Endodermal cell (in vitro differentiated cells): Measurements from ENCODE around the gene TMEM240. TPM values are rescaled to one million over a fixed set of nuclear protein-coding genes. Genes with fewer than 3 reads are reported as not detected.
A peak's percentile ranks its signal among the peaks of the same experiment; 100 is the strongest.

Experiments used
- DNase-seq: peaks from one replicate; pipeline ENCODE4 v3.0.0-alpha.2; 2017
- H3K27ac ChIP-seq: 2 replicates; pipeline ENCODE4 v1.5.1; 2013; ENCODE audit warnings: mild to moderate bottlenecking, low read depth, low read length, moderate library complexity
- H3K27me3 ChIP-seq: 2 replicates; pipeline ENCODE4 v1.6.1; 2013; ENCODE audit warnings: mild to moderate bottlenecking, low read length, moderate library complexity; ENCODE audit not compliant: insufficient read depth, control insufficient read depth, poor library complexity, severe bottlenecking
- H3K36me3 ChIP-seq: 2 replicates; pipeline ENCODE4 v1.7.0; 2013; ENCODE audit warnings: mild to moderate bottlenecking, low read length, moderate library complexity; ENCODE audit not compliant: control insufficient read depth, insufficient read depth
- H3K4me1 ChIP-seq: one replicate; pipeline ENCODE4 v1.7.0; 2013; ENCODE audit warnings: low read length; ENCODE audit not compliant: control insufficient read depth, insufficient read depth
- H3K4me3 ChIP-seq: 2 replicates; pipeline ENCODE4 v1.5.1; 2013; ENCODE audit warnings: mild to moderate bottlenecking, low read length, moderate library complexity
- H3K9ac ChIP-seq: 2 replicates; pipeline ENCODE4 v1.6.1; 2013; ENCODE audit warnings: mild to moderate bottlenecking, low read length, moderate library complexity; ENCODE audit not compliant: poor library complexity, severe bottlenecking; ENCODE audit errors: extremely low read depth
- H3K9me3 ChIP-seq: 2 replicates; pipeline ENCODE4 v1.6.1; 2013; ENCODE audit warnings: mild to moderate bottlenecking, low read length, moderate library complexity; ENCODE audit not compliant: control insufficient read depth
- H3K27ac Mint-ChIP-seq: 2 replicates; pipeline ENCODE4 v1.8.0; 2020; ENCODE audit warnings: mixed read lengths
- H3K27me3 Mint-ChIP-seq: 2 replicates; pipeline ENCODE4 v1.8.0; 2021; ENCODE audit warnings: mild to moderate bottlenecking, mixed read lengths; ENCODE audit not compliant: insufficient read depth
- H3K36me3 Mint-ChIP-seq: 2 replicates; pipeline ENCODE4 v1.8.0; 2020; ENCODE audit warnings: low read depth, mixed read lengths
- H3K4me1 Mint-ChIP-seq: 2 replicates; pipeline ENCODE4 v1.8.0; 2020; ENCODE audit warnings: mixed read lengths
- H3K4me3 Mint-ChIP-seq: 2 replicates; pipeline ENCODE4 v1.8.0; 2020; ENCODE audit warnings: mild to moderate bottlenecking, moderate library complexity, mixed read lengths
- H3K9me3 Mint-ChIP-seq: 2 replicates; pipeline ENCODE4 v1.8.0; 2020; ENCODE audit warnings: mild to moderate bottlenecking, mixed read lengths
- WGBS, 2 experiments: methylation state at CpG; one replicate each; pipeline versions ENCODE4 v1.1.5 to v1.1.7; 2013; ENCODE audit warnings: missing lambda C conversion rate in 2 of 2, mixed read lengths in 1 of 2; ENCODE audit not compliant: insufficient coverage in 1 of 2, insufficient read length in 1 of 2; 5-methylcytosine and 5-hydroxymethylcytosine counted together
- total RNA-seq, 2 donors: library from RNA; stranded (reverse); fragmentation: NEBNext Ultra II Directional in 1 of 2; extraction: Animal tissue kit (Norgen Biotek cat#: 25700) in 1 of 2; gene quantifications; 2 replicates in 1 of 2; 3 replicates in 1 of 2; pipeline ENCODE4 v1.2.1, GENCODE V29; 2021
- TF ChIP-seq, protein P1 (sequence below): fragments of 200-600 bp; sonication (generic); conservative IDR thresholded peaks from 2 replicates; pipeline ENCODE4 v1.5.0; 2021; ENCODE audit warnings: antibody characterized with exemption, mild to moderate bottlenecking

The TMEM240 gene
- total RNA-seq, 2 donors from 2014 or later, result 6.4 to 6.9 TPM

GRCh38 chr1:1553821-1554494 is 13.5 kb upstream of the TMEM240 start:
- no peaks in the 10 kb centered on the region for H3K27me3 Mint-ChIP-seq
- no peak for DNase-seq
- Histone ChIP-seq H3K4me3 (no peak overlapping the region), H3K4me1 (no peaks in the 10 kb centered on the region), H3K9me3 (no peaks in the 10 kb centered on the region), H3K36me3 (peaks cover 21% of the 10 kb centered on the region), H3K27ac (no peak overlapping the region), H3K9ac (no peak overlapping the region), H3K27me3 (no peaks in the 10 kb centered on the region)
- H3K36me3 Mint-ChIP-seq, result peaks cover 5% of the 10 kb centered on the region
- H3K9me3 Mint-ChIP-seq, result no peaks in the 10 kb centered on the region
- H3K27ac Mint-ChIP-seq, result peak overlapping the region; percentile 58
- no peak overlapping the region for H3K4me3 Mint-ChIP-seq
- 97% methylated on average over 34 to 35 of the region's 35 CpGs for WGBS, 2 experiments
- peaks cover 1% of the 10 kb centered on the region for H3K4me1 Mint-ChIP-seq
- TF ChIP-seq, protein P1, sequence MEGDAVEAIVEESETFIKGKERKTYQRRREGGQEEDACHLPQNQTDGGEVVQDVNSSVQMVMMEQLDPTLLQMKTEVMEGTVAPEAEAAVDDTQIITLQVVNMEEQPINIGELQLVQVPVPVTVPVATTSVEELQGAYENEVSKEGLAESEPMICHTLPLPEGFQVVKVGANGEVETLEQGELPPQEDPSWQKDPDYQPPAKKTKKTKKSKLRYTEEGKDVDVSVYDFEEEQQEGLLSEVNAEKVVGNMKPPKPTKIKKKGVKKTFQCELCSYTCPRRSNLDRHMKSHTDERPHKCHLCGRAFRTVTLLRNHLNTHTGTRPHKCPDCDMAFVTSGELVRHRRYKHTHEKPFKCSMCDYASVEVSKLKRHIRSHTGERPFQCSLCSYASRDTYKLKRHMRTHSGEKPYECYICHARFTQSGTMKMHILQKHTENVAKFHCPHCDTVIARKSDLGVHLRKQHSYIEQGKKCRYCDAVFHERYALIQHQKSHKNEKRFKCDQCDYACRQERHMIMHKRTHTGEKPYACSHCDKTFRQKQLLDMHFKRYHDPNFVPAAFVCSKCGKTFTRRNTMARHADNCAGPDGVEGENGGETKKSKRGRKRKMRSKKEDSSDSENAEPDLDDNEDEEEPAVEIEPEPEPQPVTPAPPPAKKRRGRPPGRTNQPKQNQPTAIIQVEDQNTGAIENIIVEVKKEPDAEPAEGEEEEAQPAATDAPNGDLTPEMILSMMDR, result no peak

DNA sequence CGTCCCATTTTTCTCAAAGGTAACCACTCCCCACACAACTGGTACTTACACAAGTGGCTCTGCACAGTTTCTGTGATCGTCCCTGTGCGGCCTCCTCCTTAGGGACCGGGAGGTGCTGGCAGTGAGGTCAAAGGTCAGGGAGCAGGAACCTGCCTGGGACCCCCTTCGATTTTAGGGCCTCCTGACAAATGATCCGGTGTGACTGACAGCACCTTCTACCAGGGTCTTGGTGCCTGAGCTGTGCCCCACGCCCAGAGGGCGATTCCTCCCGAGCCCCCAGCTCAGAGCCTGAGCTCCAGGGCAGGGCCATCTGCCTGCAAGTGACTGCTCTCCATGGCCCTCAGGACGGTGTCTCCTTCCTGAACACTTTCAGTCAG is 11.8 kb upstream of the TMEM240 start:
- WGBS, 2 experiments, result 92 to 95% methylated on average over 7 to 10 of the region's 10 CpGs

DNA sequence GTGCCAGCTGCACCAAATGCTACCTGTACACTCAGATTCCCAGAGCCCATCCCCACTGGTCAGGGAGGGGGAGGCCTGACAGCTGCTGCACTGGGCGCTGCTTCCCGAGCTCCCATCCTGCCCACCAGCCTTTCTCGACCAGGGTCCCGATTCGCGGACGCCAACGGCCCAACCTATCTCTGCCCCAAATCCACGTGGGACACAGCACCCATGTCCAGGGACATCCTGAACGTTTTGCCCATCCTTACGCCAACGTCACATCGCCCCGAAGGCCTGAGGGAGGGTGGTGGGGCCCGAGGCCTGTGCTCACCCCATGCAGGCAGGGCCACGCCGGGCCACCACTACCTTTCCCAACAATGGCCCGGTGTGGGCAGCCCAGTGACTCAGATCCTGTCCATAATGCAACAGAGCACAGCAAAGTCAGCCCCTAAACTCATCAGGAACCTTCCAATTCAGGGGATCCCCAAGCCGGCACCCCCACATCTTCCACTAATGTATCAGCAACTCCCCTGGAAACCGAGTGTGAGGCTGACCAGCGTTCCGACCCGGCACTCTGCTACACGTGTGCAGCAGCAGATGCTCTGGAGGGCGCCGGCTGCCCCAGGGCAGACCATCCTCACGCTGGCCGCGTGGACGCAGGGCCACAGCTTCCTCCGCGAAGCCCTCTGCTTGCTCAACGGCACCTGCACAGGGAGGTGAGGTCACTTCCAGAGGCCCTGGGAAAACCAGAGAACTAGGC is 11.3 kb upstream of the TMEM240 start:
- Mint-ChIP-seq H3K4me3 (no peak overlapping the region), H3K36me3 (peaks cover 14% of the 10 kb centered on the region)
- no peak overlapping the region for H3K27ac ChIP-seq

More for the DNA sequence above, 11.8 kb upstream of the TMEM240 start:
- no peak for DNase-seq
- Mint-ChIP-seq H3K27ac (peak overlapping the region; percentile 64), H3K4me1 (no peaks in the 10 kb centered on the region), H3K27me3 (no peaks in the 10 kb centered on the region), H3K9me3 (no peaks in the 10 kb centered on the region), H3K4me3 (no peak overlapping the region), H3K36me3 (peaks cover 16% of the 10 kb centered on the region)
- Histone ChIP-seq H3K4me3 (no peak overlapping the region), H3K9me3 (no peaks in the 10 kb centered on the region), H3K4me1 (no peaks in the 10 kb centered on the region), H3K9ac (no peak overlapping the region), H3K36me3 (peaks cover 22% of the 10 kb centered on the region), H3K27me3 (no peaks in the 10 kb centered on the region), H3K27ac (no peak overlapping the region)
- TF ChIP-seq, protein P1, result no peak

More for the DNA sequence above, 11.3 kb upstream of the TMEM240 start:
- H3K9ac ChIP-seq, result no peak overlapping the region
- H3K9me3 ChIP-seq, result no peaks in the 10 kb centered on the region
- H3K4me1 ChIP-seq, result no peaks in the 10 kb centered on the region
- TF ChIP-seq, protein P1, result no peak
- H3K27ac Mint-ChIP-seq, result peak overlapping the region; percentile 64
- no peaks in the 10 kb centered on the region for H3K9me3 Mint-ChIP-seq
- 95% methylated on average over 23 to 33 of the region's 33 CpGs for WGBS, 2 experiments
- H3K4me3 ChIP-seq, result no peak overlapping the region
- H3K4me1 Mint-ChIP-seq, result no peaks in the 10 kb centered on the region
- H3K27me3 ChIP-seq, result no peaks in the 10 kb centered on the region
- H3K27me3 Mint-ChIP-seq, result no peaks in the 10 kb centered on the region
- peaks cover 26% of the 10 kb centered on the region for H3K36me3 ChIP-seq
- DNase-seq, result no peak
